ENCODE measurements around the gene GNMT. TPM values are rescaled to one million over a fixed set of nuclear protein-coding genes. Genes with fewer than 3 reads are reported as not detected.
"Not testable (repeated sequence)": the region's sequence is repeated elsewhere in the genome, so short reads cannot be mapped to it uniquely, and the experiment has no call there.

Gene GNMT
- polyA plus RNA-seq, 3 donors: 0.17 to 7.8 (median 0.31) TPM

DNA sequence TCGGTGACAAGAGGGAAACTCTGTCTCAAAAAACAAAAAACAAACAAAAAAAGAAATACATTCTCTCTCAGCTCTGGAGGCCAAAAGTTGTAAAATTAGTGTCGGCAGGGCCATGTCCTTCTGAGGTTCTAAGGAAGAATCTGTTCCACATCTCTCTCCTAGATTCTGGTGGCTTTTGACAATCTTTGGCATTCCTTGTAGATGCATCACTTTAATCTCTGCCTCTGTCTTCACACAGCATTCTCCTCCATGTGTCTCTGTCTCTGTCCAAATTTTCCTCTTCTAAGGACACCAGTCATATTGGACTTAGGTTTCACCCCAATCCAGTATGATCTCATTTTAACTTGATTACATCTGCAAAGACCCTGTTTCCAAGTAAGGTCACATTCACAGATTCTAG lies 32.9 kb downstream of the GNMT start:
- H3K4me1 Mint-ChIP-seq: peaks cover under 1% of the 10 kb centered on the region
- no peaks in the 10 kb centered on the region for H3K9me3 ChIP-seq (replicated peaks in 1 of 2; ENCODE audit: control insufficient read depth in 1 of 2, insufficient read depth in 1 of 2, low read length in 2 of 2)
- no peak overlapping the region for H3K27ac Mint-ChIP-seq
- no peak overlapping the region for H2AFZ ChIP-seq (ENCODE audit: insufficient read depth, low read depth, low read length, poor library complexity, severe bottlenecking)
- no peak overlapping the region for H3K4me3 ChIP-seq (replicated peaks in 1 of 3; ENCODE audit: low read depth in 2 of 3, low read length in 3 of 3)
- peaks cover 6% of the 10 kb centered on the region for H4K20me1 ChIP-seq (ENCODE audit: insufficient read depth, low read length)
- no peaks in the 10 kb centered on the region for H3K27me3 ChIP-seq (ENCODE audit: control insufficient read depth in 2 of 2, insufficient read depth in 2 of 2, low read length in 2 of 2)
- 80% methylated on average over 1 of the region's 2 CpGs for WGBS (ENCODE audit: insufficient coverage)
- no peaks in the 10 kb centered on the region for H3K4me1 ChIP-seq (ENCODE audit: control insufficient read depth in 1 of 2, insufficient read depth in 2 of 2, low read length in 2 of 2)
- H3K36me3 Mint-ChIP-seq: peaks cover 22 to 64% of the 10 kb centered on the region in 2 donors
- H3K27me3 Mint-ChIP-seq (ENCODE audit: low read depth in 3 of 3): no peaks in the 10 kb centered on the region
- no peak overlapping the region for H3K9ac ChIP-seq (ENCODE audit: insufficient read depth, low read length, poor library complexity, severe bottlenecking)
- no peak overlapping the region for H3K4me2 ChIP-seq (replicated peaks; ENCODE audit: extremely low read depth, low read length, poor library complexity, severe bottlenecking)
- H3K27ac ChIP-seq (ENCODE audit: low read depth in 1 of 2, low read length in 2 of 2): no peak overlapping the region
- H3K4me3 Mint-ChIP-seq: no peak overlapping the region
- intact Hi-C loops (cut with micrococcal nuclease): no loop called here
- DNase-seq: no peak
- H3K9me3 Mint-ChIP-seq: no peaks in the 10 kb centered on the region
- TF ChIP-seq, protein P1, sequence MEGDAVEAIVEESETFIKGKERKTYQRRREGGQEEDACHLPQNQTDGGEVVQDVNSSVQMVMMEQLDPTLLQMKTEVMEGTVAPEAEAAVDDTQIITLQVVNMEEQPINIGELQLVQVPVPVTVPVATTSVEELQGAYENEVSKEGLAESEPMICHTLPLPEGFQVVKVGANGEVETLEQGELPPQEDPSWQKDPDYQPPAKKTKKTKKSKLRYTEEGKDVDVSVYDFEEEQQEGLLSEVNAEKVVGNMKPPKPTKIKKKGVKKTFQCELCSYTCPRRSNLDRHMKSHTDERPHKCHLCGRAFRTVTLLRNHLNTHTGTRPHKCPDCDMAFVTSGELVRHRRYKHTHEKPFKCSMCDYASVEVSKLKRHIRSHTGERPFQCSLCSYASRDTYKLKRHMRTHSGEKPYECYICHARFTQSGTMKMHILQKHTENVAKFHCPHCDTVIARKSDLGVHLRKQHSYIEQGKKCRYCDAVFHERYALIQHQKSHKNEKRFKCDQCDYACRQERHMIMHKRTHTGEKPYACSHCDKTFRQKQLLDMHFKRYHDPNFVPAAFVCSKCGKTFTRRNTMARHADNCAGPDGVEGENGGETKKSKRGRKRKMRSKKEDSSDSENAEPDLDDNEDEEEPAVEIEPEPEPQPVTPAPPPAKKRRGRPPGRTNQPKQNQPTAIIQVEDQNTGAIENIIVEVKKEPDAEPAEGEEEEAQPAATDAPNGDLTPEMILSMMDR (IDR thresholded peaks at IDR 0.05): no peak
- H3K79me2 ChIP-seq (ENCODE audit: insufficient read depth, low read length): peaks cover 3% of the 10 kb centered on the region
- H3K36me3 ChIP-seq (replicated peaks in 1 of 2; ENCODE audit: control insufficient read depth in 1 of 2, insufficient read depth in 2 of 2, low read length in 2 of 2): peaks cover 23 to 35% of the 10 kb centered on the region in 2 donors

DNA sequence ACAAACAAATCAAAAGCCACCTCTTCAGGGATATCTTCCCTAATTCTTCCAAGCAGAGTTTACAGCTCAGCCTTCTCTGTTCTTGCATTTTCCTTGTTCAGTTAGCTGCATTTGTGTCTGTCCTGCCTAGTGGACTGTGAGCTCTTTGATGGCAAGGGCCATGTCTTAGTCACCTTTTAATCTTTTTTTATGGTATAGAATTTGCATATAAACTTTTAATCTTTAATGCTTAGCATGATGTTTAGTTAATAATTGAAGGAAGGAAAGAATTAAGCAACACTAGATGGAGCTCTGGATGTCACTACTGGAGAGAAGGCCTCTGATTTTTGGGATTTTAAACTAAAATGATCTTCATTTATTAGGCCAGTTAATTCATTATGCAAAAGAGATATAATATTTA lies 36.0 kb downstream of the GNMT start:
- Histone ChIP-seq H3K9ac (ENCODE audit: insufficient read depth, low read length, poor library complexity, severe bottlenecking) (no peak overlapping the region), H3K79me2 (ENCODE audit: insufficient read depth, low read length) (peaks cover 3% of the 10 kb centered on the region), H2AFZ (ENCODE audit: insufficient read depth, low read depth, low read length, poor library complexity, severe bottlenecking) (no peak overlapping the region), H3K4me2 (replicated peaks; ENCODE audit: extremely low read depth, low read length, poor library complexity, severe bottlenecking) (no peak overlapping the region), H3K36me3 (replicated peaks in 1 of 2; ENCODE audit: control insufficient read depth in 1 of 2, insufficient read depth in 2 of 2, low read length in 2 of 2) (peaks cover 3 to 11% of the 10 kb centered on the region in 2 donors), H3K9me3 (replicated peaks in 1 of 2; ENCODE audit: control insufficient read depth in 1 of 2, insufficient read depth in 1 of 2, low read length in 2 of 2) (no peaks in the 10 kb centered on the region), H3K27me3 (ENCODE audit: control insufficient read depth in 2 of 2, insufficient read depth in 2 of 2, low read length in 2 of 2) (no peaks in the 10 kb centered on the region), H4K20me1 (ENCODE audit: insufficient read depth, low read length) (no peaks in the 10 kb centered on the region), H3K4me3 (replicated peaks in 1 of 3; ENCODE audit: low read depth in 2 of 3, low read length in 3 of 3) (no peak overlapping the region), H3K27ac (ENCODE audit: low read depth in 1 of 2, low read length in 2 of 2) (no peak overlapping the region), H3K4me1 (ENCODE audit: control insufficient read depth in 1 of 2, insufficient read depth in 2 of 2, low read length in 2 of 2) (no peaks in the 10 kb centered on the region)
- Mint-ChIP-seq H3K36me3 (peaks cover 3 to 51% of the 10 kb centered on the region in 2 donors), H3K4me1 (no peaks in the 10 kb centered on the region), H3K9me3 (no peaks in the 10 kb centered on the region), H3K4me3 (no peak overlapping the region), H3K27ac (peak overlapping the region in 1 of 7 donors; percentile 33), H3K27me3 (ENCODE audit: low read depth in 3 of 3) (no peaks in the 10 kb centered on the region)
- intact Hi-C loops (cut with micrococcal nuclease): no loop called here
- DNase-seq: no peak
- TF ChIP-seq, protein P1 (IDR thresholded peaks at IDR 0.05): no peak

DNA sequence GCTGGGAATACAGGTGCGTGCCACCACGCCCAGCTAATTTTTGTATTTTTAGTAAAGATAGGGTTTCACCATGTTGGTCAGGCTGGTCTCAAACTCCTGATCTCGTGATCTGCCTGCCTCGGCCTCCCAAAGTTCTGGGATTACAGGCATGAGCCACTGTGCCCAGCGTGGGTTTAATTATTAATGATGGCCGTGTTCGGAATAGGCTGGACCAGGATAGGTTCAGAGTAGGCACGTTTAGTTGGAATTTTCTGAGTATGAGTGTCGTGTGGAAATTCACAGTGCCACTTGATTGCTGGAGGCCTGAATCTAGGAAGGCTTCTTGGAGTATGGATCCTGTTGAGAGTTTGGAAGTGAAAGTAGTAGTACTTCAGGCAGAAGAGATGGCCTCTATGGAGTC lies 37.7 kb downstream of the GNMT start:
- WGBS (ENCODE audit: insufficient coverage): 95% methylated on average over 6 of the region's 9 CpGs
- DNase-seq; H3K9me3 Mint-ChIP-seq; H3K4me1 ChIP-seq (ENCODE audit: control insufficient read depth in 1 of 2, insufficient read depth in 2 of 2, low read length in 2 of 2); H3K79me2 ChIP-seq (ENCODE audit: insufficient read depth, low read length); H3K27me3 ChIP-seq (ENCODE audit: control insufficient read depth in 2 of 2, insufficient read depth in 2 of 2, low read length in 2 of 2); H3K9me3 ChIP-seq (replicated peaks in 1 of 2; ENCODE audit: control insufficient read depth in 1 of 2, insufficient read depth in 1 of 2, low read length in 2 of 2); H3K27ac ChIP-seq (ENCODE audit: low read depth in 1 of 2, low read length in 2 of 2); H3K4me1 Mint-ChIP-seq; H3K27me3 Mint-ChIP-seq (ENCODE audit: low read depth in 3 of 3); H4K20me1 ChIP-seq (ENCODE audit: insufficient read depth, low read length); H2AFZ ChIP-seq (ENCODE audit: insufficient read depth, low read depth, low read length, poor library complexity, severe bottlenecking); H3K4me2 ChIP-seq (replicated peaks; ENCODE audit: extremely low read depth, low read length, poor library complexity, severe bottlenecking); intact Hi-C loops (cut with micrococcal nuclease); H3K4me3 ChIP-seq (replicated peaks in 1 of 3; ENCODE audit: low read depth in 2 of 3, low read length in 3 of 3); H3K4me3 Mint-ChIP-seq; H3K9ac ChIP-seq (ENCODE audit: insufficient read depth, low read length, poor library complexity, severe bottlenecking): not testable (repeated sequence)
- Mint-ChIP-seq H3K27ac (peak overlapping the region in 1 of 7 donors; percentile 36), H3K36me3 (peaks cover 3 to 38% of the 10 kb centered on the region in 2 donors)
- peaks cover 0 to 12% of the 10 kb centered on the region in 2 donors for H3K36me3 ChIP-seq (replicated peaks in 1 of 2; ENCODE audit: control insufficient read depth in 1 of 2, insufficient read depth in 2 of 2, low read length in 2 of 2)
